GM23248 (cell line): ENCODE results near the gene RAB40A. TPM values are rescaled to one million over a fixed set of nuclear protein-coding genes. Genes with fewer than 3 reads are reported as not detected.

Source experiments
- DNase-seq: peaks from one replicate; pipeline ENCODE4 v3.0.0-alpha.2; 2015
- H2AFZ ChIP-seq: fragments of 200-600 bp; sonication (generic); 2 replicates; pipeline ENCODE4 v1.6.1; 2016; ENCODE audit warnings: antibody characterized with exemption
- H3F3A ChIP-seq: fragments of 200-600 bp; sonication (generic); 2 replicates; pipeline ENCODE4 v1.6.1; 2016; ENCODE audit warnings: mild to moderate bottlenecking, antibody characterized with exemption, mixed run types; ENCODE audit not compliant: insufficient read depth
- H3K27ac ChIP-seq: fragments of 200-600 bp; sonication (generic); 2 replicates; pipeline ENCODE4 v1.5.1; 2016; ENCODE audit warnings: mild to moderate bottlenecking
- H3K27me3 ChIP-seq: fragments of 200-600 bp; sonication (generic); replicated peaks from 2 replicates; pipeline ENCODE4 v1.6.1; 2016; ENCODE audit warnings: mild to moderate bottlenecking; ENCODE audit not compliant: insufficient read depth
- H3K36me3 ChIP-seq: fragments of 200-600 bp; sonication (generic); 2 replicates; pipeline ENCODE4 v1.6.1; 2016; ENCODE audit warnings: low read depth, mild to moderate bottlenecking
- H3K4me1 ChIP-seq: fragments of 200-600 bp; sonication (generic); 2 replicates; pipeline ENCODE4 v1.6.1; 2016; ENCODE audit warnings: mild to moderate bottlenecking; ENCODE audit not compliant: insufficient read depth
- H3K4me2 ChIP-seq: fragments of 200-600 bp; sonication (generic); one replicate; pipeline ENCODE4 v1.6.1; 2016; ENCODE audit warnings: mild to moderate bottlenecking; ENCODE audit not compliant: unreplicated experiment
- H3K4me3 ChIP-seq: fragments of 200-600 bp; sonication (generic); 2 replicates; pipeline ENCODE4 v1.5.1; 2016; ENCODE audit warnings: mild to moderate bottlenecking
- H3K79me2 ChIP-seq: fragments of 200-600 bp; sonication (generic); 2 replicates; pipeline ENCODE4 v1.6.1; 2016; ENCODE audit warnings: mild to moderate bottlenecking; ENCODE audit not compliant: insufficient read depth
- H3K9ac ChIP-seq: fragments of 200-600 bp; sonication (generic); 2 replicates; pipeline ENCODE4 v1.6.1; 2016; ENCODE audit warnings: mild to moderate bottlenecking
- H3K9me2 ChIP-seq: fragments of 200-600 bp; sonication (generic); 2 replicates; pipeline ENCODE4 v1.6.1; 2016; ENCODE audit warnings: mixed run types, mild to moderate bottlenecking, moderate library complexity; ENCODE audit not compliant: insufficient read depth
- H3K9me3 ChIP-seq: fragments of 200-600 bp; sonication (generic); one replicate; pipeline ENCODE4 v1.6.1; 2017; ENCODE audit warnings: low read depth
- H4K20me1 ChIP-seq: fragments of 200-600 bp; sonication (generic); 2 replicates; pipeline ENCODE4 v1.6.0; 2016; ENCODE audit not compliant: insufficient read depth
- EZH2 ChIP-seq: fragments of 200-600 bp; sonication (generic); IDR thresholded peaks from 2 replicates; pipeline ENCODE4 v1.6.1; 2018; ENCODE audit warnings: antibody characterized with exemption, mild to moderate bottlenecking; ENCODE audit not compliant: insufficient read depth, poor library complexity, severe bottlenecking
- EZH2phosphoT487 ChIP-seq: fragments of 200-600 bp; sonication (generic); IDR thresholded peaks from 2 replicates; pipeline ENCODE4 v1.6.1; 2018; ENCODE audit warnings: antibody characterized with exemption, moderate library complexity, mild to moderate bottlenecking, low read depth; ENCODE audit not compliant: insufficient read depth
- WGBS, 2 experiments: methylation state at CpG; one replicate each; pipeline ENCODE4 v1.1.6; 2015 to 2017; ENCODE audit warnings: low lambda C conversion rate in 2 of 2, low coverage in 1 of 2; ENCODE audit errors: missing lambda C conversion rate in 2 of 2; 5-methylcytosine and 5-hydroxymethylcytosine counted together
- in situ Hi-C: fragments of 300-500 bp; cut with MboI; formaldehyde crosslinking; loops from 2 replicates; pipeline ENCODE4 v1.15.0; 2020
- polyA plus RNA-seq: library from polyadenylated mRNA; unstranded; fragments of >200 nt; fragmentation: Nextera tagmentation; extraction: Ambion mirVana; gene quantifications from 2 replicates; pipeline ENCODE4 v1.2.1, GENCODE V29; 2016
- total RNA-seq: library from RNA; depleted of rRNA; stranded (reverse); fragments of >200 nt; shearing (Covaris generic); gene quantifications from 2 replicates; pipeline ENCODE4 v1.2.3, GENCODE V29; 2014

The RAB40A gene
- total and polyA plus RNA-seq, 2 experiments from 2014 or later = 0.34 TPM; not detected in 1

GRCh38 chrX:103560256-103560655 is 41.0 kb upstream of the RAB40A start:
- Histone ChIP-seq H4K20me1 (no peaks in the 10 kb centered on the region), H3K36me3 (no peaks in the 10 kb centered on the region), H3K4me1 (peaks cover 11% of the 10 kb centered on the region), H3K79me2 (no peaks in the 10 kb centered on the region), H3K27me3 (no peaks in the 10 kb centered on the region), H3K4me3 (no peak overlapping the region), H3K9me2 (no peaks in the 10 kb centered on the region), H2AFZ (no peak overlapping the region), H3K9me3 (no peaks in the 10 kb centered on the region), H3K9ac (no peak overlapping the region), H3K27ac (no peak overlapping the region), H3K4me2 (no peak overlapping the region), H3F3A (peaks cover 4% of the 10 kb centered on the region; the same call in 1 of the 2 replicates)
- DNase-seq = no peak
- WGBS, 2 experiments = 62 to 75% methylated on average over 1 of the region's 1 CpG
- in situ Hi-C loops = loop anchor here (25.0 kb wide), 1 partner anchor 252 kb away; no protein-coding TSS in a partner anchor
- TF ChIP-seq EZH2phosphoT487 = no peak
- no peak for TF ChIP-seq EZH2

- Histone ChIP-seq H3K4me1 (no peaks in the 10 kb centered on the region), H3K9ac (no peak overlapping the region), H3K4me3 (no peak overlapping the region), H4K20me1 (no peaks in the 10 kb centered on the region), H3K27ac (no peak overlapping the region), H3K79me2 (no peaks in the 10 kb centered on the region), H3K9me2 (no peaks in the 10 kb centered on the region), H3F3A (no peaks in the 10 kb centered on the region), H3K4me2 (no peak overlapping the region), H3K36me3 (no peaks in the 10 kb centered on the region), H3K27me3 (no peaks in the 10 kb centered on the region), H2AFZ (no peak overlapping the region), H3K9me3 (no peaks in the 10 kb centered on the region)
- TF ChIP-seq EZH2phosphoT487 (no peak), EZH2 (no peak)
- WGBS, 2 experiments = 48 to 56% methylated on average over 2 of the region's 2 CpGs
- no peak for DNase-seq
- in situ Hi-C loops = loop anchor here (25.0 kb wide), 1 partner anchor 255 kb away; no protein-coding TSS in a partner anchor
These were observed 37.8 kb upstream of the RAB40A start for GRCh38 chrX:103556963-103557612.

- Histone ChIP-seq H3K79me2 (no peaks in the 10 kb centered on the region), H3K36me3 (no peaks in the 10 kb centered on the region), H3K4me3 (no peak overlapping the region), H3K9ac (no peak overlapping the region), H3F3A (peaks cover 7% of the 10 kb centered on the region; the same call in 1 of the 2 replicates), H3K9me3 (no peaks in the 10 kb centered on the region), H3K9me2 (no peaks in the 10 kb centered on the region), H3K27ac (no peak overlapping the region), H4K20me1 (no peaks in the 10 kb centered on the region), H2AFZ (peak overlapping the region; percentile 51; the same call in 1 of the 2 replicates), H3K4me2 (no peak overlapping the region), H3K4me1 (peaks cover 8% of the 10 kb centered on the region; the same call in 1 of the 2 replicates), H3K27me3 (no peaks in the 10 kb centered on the region)
- no peak for DNase-seq
- no peak for TF ChIP-seq EZH2
- no peak for TF ChIP-seq EZH2phosphoT487
- in situ Hi-C loops = loop anchor here (25.0 kb wide), 1 partner anchor 257 kb away; no protein-coding TSS in a partner anchor
- WGBS, 2 experiments = 28 to 29% methylated on average over 19 of the region's 19 CpGs
These were observed 35.6 kb upstream of the RAB40A start for GRCh38 chrX:103554687-103555424.

GRCh38 chrX:103552236-103552635 is 32.9 kb upstream of the RAB40A start:
- WGBS, 2 experiments = 94% methylated on average over 1 of the region's 1 CpG
- Histone ChIP-seq H3K4me2 (no peak overlapping the region), H3F3A (peaks cover 7% of the 10 kb centered on the region; the same call in 1 of the 2 replicates), H3K4me3 (no peak overlapping the region), H2AFZ (no peak overlapping the region), H3K36me3 (no peaks in the 10 kb centered on the region), H3K79me2 (no peaks in the 10 kb centered on the region), H3K9ac (no peak overlapping the region), H3K27me3 (no peaks in the 10 kb centered on the region), H4K20me1 (no peaks in the 10 kb centered on the region), H3K4me1 (peaks cover 8% of the 10 kb centered on the region; the same call in 1 of the 2 replicates), H3K9me2 (no peaks in the 10 kb centered on the region), H3K9me3 (no peaks in the 10 kb centered on the region), H3K27ac (no peak overlapping the region)
- TF ChIP-seq EZH2 (no peak), EZH2phosphoT487 (no peak)
- no peak for DNase-seq
- in situ Hi-C loops = loop anchor here (25.0 kb wide), 1 partner anchor 260 kb away; no protein-coding TSS in a partner anchor
